ENCODE results near the gene CHIC2. TPM values are rescaled to one million over a fixed set of nuclear protein-coding genes. Genes with fewer than 3 reads are reported as not detected.

CHIC2 gene
- total RNA-seq, 2 donors from 2014 or later: 13.5 to 26.2 TPM

DNA sequence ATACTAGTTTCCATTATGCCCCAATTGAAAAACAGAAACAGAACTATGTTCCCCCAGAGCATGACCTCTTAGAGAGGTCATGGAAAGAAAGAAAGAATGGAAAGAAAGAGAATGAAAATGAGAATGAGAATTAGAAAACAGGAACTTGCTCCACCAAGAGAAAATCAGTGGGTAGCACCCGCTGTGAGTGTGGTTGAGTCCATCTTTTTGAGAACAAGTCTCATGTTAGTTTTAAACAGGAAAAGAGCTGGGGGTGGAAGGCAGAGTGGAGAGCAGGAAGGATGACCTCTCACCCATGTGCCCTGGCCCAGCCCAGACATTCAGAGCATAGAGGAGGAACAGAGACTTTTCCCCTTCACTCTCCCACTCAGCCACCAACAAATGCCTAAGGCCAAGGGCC lies 40.5 kb upstream of the CHIC2 start:
- TF ChIP-seq, protein P1, sequence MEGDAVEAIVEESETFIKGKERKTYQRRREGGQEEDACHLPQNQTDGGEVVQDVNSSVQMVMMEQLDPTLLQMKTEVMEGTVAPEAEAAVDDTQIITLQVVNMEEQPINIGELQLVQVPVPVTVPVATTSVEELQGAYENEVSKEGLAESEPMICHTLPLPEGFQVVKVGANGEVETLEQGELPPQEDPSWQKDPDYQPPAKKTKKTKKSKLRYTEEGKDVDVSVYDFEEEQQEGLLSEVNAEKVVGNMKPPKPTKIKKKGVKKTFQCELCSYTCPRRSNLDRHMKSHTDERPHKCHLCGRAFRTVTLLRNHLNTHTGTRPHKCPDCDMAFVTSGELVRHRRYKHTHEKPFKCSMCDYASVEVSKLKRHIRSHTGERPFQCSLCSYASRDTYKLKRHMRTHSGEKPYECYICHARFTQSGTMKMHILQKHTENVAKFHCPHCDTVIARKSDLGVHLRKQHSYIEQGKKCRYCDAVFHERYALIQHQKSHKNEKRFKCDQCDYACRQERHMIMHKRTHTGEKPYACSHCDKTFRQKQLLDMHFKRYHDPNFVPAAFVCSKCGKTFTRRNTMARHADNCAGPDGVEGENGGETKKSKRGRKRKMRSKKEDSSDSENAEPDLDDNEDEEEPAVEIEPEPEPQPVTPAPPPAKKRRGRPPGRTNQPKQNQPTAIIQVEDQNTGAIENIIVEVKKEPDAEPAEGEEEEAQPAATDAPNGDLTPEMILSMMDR (IDR thresholded peaks at IDR 0.05): no peak
- no peaks in the 10 kb centered on the region for H3K9me3 ChIP-seq
- DNase-seq: no peak
- no peak overlapping the region for H3K9ac ChIP-seq (ENCODE audit: low read depth in 2 of 2, low read length in 2 of 2)
- peaks cover 6% of the 10 kb centered on the region for H3K4me1 ChIP-seq
- no peak overlapping the region for H3K27ac ChIP-seq
- intact Hi-C loops (cut with DNase I): loop anchor here (10.0 kb wide), 1 partner anchor 110 kb away; no protein-coding TSS in a partner anchor
- no peaks in the 10 kb centered on the region for H3K36me3 ChIP-seq
- no peak overlapping the region for H3K4me3 ChIP-seq
- H3K27me3 ChIP-seq: peaks cover 90% of the 10 kb centered on the region

DNA sequence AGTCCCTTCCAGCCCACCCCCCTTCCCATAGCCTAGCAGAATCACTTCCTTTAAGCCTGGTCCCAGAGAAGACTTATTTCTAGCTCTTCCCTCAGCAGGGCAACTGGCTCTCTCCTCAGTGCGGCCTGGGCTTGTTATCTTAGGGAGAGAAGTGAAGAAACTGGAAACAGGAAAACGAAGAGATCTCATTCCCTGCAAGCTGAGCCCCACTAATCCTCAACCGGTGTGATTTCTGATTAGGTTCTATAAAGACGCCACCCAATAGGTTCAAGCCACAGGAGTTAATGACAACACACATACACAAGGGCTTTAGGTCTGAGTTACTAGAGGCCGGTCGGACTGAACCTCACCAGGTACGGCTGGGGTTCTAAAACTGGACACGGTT lies 38.8 kb upstream of the CHIC2 start:
- Histone ChIP-seq H3K27ac (no peak overlapping the region), H3K4me1 (peaks cover 6% of the 10 kb centered on the region), H3K9me3 (no peaks in the 10 kb centered on the region), H3K36me3 (no peaks in the 10 kb centered on the region), H3K9ac (ENCODE audit: low read depth in 2 of 2, low read length in 2 of 2) (no peak overlapping the region), H3K4me3 (no peak overlapping the region), H3K27me3 (peaks cover 89% of the 10 kb centered on the region)
- TF ChIP-seq, protein P1 (IDR thresholded peaks at IDR 0.05): no peak
- no peak for DNase-seq
- intact Hi-C loops (cut with DNase I): loop anchor here (10.0 kb wide), 1 partner anchor 112 kb away; no protein-coding TSS in a partner anchor

DNA sequence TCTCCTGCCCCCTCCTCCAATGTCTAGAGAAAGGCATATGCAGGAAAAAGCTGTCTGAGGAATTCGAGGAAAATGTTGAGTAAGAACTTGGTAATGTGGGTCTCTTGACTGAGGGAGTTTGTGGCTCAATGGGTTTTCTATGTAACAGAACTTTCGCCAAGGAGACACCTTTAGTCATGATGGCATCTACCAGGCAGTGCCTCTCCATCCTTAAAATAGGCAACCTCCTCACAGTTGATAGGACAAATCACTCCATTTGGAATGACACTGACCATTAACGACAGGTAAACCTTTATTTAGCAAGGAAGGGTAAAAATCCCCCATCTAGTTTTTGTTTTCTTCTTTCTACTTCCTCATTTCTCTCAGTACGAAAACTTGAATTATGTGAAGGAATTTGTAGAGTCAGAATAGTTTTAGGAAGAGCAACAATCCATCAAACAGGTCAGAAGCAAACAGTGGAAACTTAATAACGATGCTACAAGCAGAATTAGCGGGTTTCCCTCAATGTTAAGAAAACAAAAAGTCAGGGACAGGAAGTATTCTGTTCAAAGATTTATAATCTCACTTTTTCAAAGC lies 38.2 kb upstream of the CHIC2 start:
- no peak overlapping the region for H3K4me3 ChIP-seq
- H3K36me3 ChIP-seq: no peaks in the 10 kb centered on the region
- TF ChIP-seq, protein P1 (IDR thresholded peaks at IDR 0.05): no peak
- H3K9ac ChIP-seq (ENCODE audit: low read depth in 2 of 2, low read length in 2 of 2): no peak overlapping the region
- H3K4me1 ChIP-seq: peaks cover 6% of the 10 kb centered on the region
- H3K27ac ChIP-seq: no peak overlapping the region
- DNase-seq: no peak
- H3K27me3 ChIP-seq: peaks cover 88% of the 10 kb centered on the region
- no peaks in the 10 kb centered on the region for H3K9me3 ChIP-seq
- intact Hi-C loops (cut with DNase I): loop anchor here (10.0 kb wide), 1 partner anchor 112 kb away; no protein-coding TSS in a partner anchor

DNA sequence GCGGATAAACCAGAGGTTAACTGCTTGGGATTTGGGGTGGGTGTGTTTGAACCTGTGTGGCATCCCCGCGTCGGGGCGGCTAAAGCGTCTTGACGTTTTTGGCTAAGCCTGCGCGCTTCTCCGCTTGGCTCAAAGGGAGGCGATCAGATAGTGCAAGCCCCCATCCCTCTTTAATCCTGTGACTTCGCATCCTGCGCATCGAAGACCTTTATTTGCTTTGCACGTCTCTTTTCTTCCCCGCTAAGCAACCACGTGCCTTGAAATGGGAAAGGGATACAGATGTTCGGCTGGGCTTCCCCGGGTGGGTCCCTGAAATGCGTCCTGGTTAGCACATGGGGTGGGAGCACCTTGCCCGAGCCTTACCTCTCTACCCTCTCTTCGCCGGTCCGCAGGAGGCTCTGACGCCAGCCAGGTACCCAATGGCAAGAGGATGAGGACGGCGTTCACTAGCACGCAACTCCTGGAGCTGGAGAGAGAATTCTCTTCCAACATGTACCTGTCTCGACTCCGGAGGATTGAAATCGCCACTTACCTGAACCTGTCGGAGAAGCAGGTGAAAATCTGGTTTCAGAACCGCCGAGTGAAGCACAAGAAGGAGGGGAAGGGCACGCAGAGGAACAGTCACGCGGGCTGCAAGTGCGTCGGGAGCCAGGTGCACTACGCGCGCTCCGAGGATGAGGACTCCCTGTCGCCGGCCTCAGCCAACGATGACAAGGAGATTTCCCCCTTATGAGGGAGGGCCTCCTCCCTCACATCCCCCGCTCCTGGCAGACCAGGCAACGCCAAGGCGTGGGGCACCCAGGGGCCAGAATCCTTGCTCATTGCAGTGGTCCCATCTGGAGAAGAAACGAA lies 37.0 kb upstream of the CHIC2 start:
- Histone ChIP-seq H3K9me3 (no peaks in the 10 kb centered on the region), H3K27ac (no peak overlapping the region), H3K27me3 (peaks cover 89% of the 10 kb centered on the region), H3K36me3 (no peaks in the 10 kb centered on the region), H3K9ac (ENCODE audit: low read depth in 2 of 2, low read length in 2 of 2) (no peak overlapping the region), H3K4me3 (peak overlapping the region; percentile 19), H3K4me1 (peaks cover 6% of the 10 kb centered on the region)
- TF ChIP-seq, protein P1 (IDR thresholded peaks at IDR 0.05): no peak
- intact Hi-C loops (cut with DNase I): loop anchor here (10.0 kb wide), 1 partner anchor 113 kb away; no protein-coding TSS in a partner anchor
- DNase-seq: no peak

DNA sequence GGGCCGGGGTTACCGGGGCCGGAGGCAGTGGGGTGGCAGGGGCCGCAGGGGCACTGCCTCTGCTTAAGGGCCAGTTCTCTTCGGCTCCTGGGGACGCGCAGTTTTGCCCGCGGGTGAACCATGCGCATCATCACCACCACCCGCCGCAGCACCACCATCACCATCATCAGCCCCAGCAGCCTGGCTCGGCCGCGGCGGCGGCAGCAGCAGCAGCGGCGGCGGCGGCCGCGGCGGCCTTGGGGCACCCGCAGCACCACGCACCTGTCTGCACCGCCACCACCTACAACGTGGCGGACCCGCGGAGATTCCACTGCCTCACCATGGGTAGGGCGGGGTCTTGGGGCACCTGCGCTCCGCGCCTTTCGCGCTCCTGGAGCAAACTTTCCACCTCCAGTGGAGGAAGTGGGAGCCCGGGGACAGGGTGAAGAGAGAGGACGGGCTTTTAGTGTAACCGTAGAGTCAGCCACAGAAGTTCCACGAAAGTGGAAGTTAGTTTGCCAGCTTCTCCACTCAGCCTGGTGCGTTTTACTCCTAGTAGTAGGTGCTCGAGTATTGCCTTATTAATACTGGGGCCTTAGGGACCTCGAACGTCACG lies 36.3 kb upstream of the CHIC2 start:
- no peak overlapping the region for H3K9ac ChIP-seq (ENCODE audit: low read depth in 2 of 2, low read length in 2 of 2)
- H3K4me3 ChIP-seq: peak overlapping the region; percentile 19
- no peaks in the 10 kb centered on the region for H3K36me3 ChIP-seq
- TF ChIP-seq, protein P1 (IDR thresholded peaks at IDR 0.05): no peak
- no peaks in the 10 kb centered on the region for H3K9me3 ChIP-seq
- DNase-seq: no peak
- H3K4me1 ChIP-seq: peaks cover 6% of the 10 kb centered on the region
- peaks cover 91% of the 10 kb centered on the region for H3K27me3 ChIP-seq
- intact Hi-C loops (cut with DNase I): loop anchor here (10.0 kb wide), 1 partner anchor 114 kb away; no protein-coding TSS in a partner anchor
- H3K27ac ChIP-seq: no peak overlapping the region
